ENCODE results near the gene CRYBA4. TPM values are rescaled to one million over a fixed set of nuclear protein-coding genes. Genes with fewer than 3 reads are reported as not detected.

Gene CRYBA4
- total and polyA plus RNA-seq, 8 donors = 0.21 to 0.87 (median 0.43) TPM; not detected in 2

DNA sequence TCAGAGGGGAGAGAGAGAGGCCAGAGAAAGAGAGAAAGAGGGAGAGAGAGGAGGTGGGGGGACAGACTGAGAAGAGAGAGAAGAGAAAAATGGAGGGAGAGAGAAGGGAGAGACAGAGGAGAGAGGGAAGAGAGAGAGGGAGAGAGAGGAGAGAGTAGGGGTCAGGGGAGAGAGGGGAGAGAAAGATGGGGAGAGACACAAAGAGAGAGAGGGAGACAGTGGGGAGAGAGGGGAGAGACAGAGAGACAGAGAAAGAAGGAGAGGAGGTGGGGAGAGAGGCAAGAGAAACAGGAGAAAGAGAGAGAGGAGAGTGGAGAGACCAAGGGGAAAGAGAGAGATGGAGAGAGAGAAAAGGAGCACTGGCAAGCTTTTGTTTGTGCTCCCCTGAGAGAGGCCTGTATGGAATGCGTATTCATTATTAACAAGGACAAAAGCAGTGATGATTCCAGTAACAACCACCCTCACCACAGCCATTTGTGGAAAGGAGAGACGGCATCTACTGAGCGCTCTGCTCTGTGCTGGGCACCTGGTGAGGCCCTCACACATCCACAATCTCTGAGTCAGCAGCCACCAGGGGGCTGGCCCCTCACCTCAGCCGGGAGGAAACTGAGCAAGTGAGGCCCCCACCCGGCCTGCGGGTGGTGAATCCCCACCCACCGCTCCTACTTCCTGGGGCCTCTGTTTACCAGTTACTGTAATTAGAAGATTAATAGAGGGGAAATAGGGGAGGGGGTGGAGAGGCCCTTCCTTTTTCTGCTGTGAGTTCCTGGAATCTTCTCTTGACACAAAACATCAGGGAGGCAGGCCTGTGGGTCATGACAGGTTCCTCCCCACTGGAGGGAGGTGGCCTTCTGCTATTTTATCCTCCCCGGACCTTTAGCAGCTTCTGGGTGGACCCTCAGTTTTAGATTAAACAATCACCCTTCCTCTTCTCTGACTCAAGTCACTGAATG lies 21.0 kb downstream of the CRYBA4 start:
- peaks cover 0 to 30% of the 10 kb centered on the region in 2 donors for H3K27me3 ChIP-seq
- H3K4me1 ChIP-seq = peaks cover 0 to 52% of the 10 kb centered on the region in 2 donors
- DNase-seq = no peak
- H3K9me3 ChIP-seq = no peaks in the 10 kb centered on the region
- TF ChIP-seq, protein P1, sequence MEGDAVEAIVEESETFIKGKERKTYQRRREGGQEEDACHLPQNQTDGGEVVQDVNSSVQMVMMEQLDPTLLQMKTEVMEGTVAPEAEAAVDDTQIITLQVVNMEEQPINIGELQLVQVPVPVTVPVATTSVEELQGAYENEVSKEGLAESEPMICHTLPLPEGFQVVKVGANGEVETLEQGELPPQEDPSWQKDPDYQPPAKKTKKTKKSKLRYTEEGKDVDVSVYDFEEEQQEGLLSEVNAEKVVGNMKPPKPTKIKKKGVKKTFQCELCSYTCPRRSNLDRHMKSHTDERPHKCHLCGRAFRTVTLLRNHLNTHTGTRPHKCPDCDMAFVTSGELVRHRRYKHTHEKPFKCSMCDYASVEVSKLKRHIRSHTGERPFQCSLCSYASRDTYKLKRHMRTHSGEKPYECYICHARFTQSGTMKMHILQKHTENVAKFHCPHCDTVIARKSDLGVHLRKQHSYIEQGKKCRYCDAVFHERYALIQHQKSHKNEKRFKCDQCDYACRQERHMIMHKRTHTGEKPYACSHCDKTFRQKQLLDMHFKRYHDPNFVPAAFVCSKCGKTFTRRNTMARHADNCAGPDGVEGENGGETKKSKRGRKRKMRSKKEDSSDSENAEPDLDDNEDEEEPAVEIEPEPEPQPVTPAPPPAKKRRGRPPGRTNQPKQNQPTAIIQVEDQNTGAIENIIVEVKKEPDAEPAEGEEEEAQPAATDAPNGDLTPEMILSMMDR (IDR thresholded peaks at IDR 0.05) = no peak
- H3K36me3 ChIP-seq = no peaks in the 10 kb centered on the region
- no peak for ATAC-seq
- intact Hi-C loops (cut with DNase I) = no loop called here
- H3K27ac ChIP-seq = peak overlapping the region; percentile 33 to 63
- no peak overlapping the region for H3K4me3 ChIP-seq

DNA sequence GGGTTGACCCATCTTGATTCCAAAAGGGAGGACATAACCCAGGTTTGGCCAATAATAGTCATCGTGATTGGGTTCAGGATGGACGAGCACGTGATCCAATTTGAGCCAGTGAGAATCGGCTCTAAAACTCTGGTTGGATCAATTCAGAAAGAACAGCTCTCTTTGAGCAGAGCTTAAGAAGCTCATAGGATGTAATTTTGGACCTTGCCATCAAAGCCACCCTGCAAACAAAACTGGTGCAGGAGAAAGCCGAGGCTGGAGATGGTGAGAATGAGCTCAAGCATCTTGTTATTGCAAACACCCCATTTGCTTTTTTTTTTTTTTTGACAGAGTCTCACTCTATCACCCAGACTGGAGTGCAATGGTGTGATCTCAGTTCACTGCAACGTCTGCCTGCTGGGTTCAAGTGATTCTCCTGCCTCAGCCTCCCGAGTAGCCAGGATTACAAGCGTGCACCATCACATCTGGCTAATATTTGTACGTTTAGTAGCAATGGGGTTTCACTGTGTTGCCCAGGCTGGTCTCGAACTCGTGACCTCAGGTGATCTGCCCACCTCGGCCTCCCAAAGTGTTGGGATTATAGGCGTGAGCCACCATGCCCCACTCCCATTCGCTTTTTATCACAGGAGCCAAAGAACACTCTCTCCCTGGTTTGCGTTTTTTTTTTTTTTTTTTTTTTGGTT lies 21.8 kb downstream of the CRYBA4 start:
- no peaks in the 10 kb centered on the region for H3K36me3 ChIP-seq
- peaks cover 0 to 60% of the 10 kb centered on the region in 2 donors for H3K4me1 ChIP-seq
- H3K27ac ChIP-seq = peak overlapping the region in 1 of 2 donors; percentile 63
- H3K9me3 ChIP-seq = no peaks in the 10 kb centered on the region
- DNase-seq = no peak
- intact Hi-C loops (cut with DNase I) = no loop called here
- H3K4me3 ChIP-seq = no peak overlapping the region
- TF ChIP-seq, protein P1 (IDR thresholded peaks at IDR 0.05) = no peak
- ATAC-seq = no peak
- peaks cover 0 to 37% of the 10 kb centered on the region in 2 donors for H3K27me3 ChIP-seq

DNA sequence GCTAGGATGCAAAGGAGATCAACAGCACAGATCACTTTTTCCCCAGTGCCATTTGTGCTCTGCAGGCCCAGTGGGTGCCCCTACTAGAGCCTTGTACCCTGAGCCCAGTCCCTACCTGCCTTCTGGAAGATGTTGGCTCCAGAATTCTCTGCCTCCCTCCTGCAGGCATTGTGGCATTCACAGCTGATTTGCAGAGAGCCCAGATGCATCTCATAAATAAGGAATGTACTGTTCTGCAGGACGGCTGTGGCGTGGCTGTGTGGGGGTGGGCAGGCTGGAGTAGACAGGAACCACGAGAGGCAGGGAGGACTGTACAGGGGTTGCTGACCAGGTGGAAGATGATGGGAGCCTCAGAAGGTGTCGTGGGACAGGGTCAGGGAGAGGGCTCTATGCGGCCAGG lies 24.4 kb downstream of the CRYBA4 start:
- no peaks in the 10 kb centered on the region for H3K36me3 ChIP-seq
- no peaks in the 10 kb centered on the region for H3K9me3 ChIP-seq
- ATAC-seq (no peak), DNase-seq (no peak)
- peaks cover 0 to 27% of the 10 kb centered on the region in 2 donors for H3K27me3 ChIP-seq
- H3K4me1 ChIP-seq = peaks cover 0 to 73% of the 10 kb centered on the region in 2 donors
- H3K27ac ChIP-seq = no peak overlapping the region
- intact Hi-C loops (cut with DNase I) = no loop called here
- H3K4me3 ChIP-seq = no peak overlapping the region
- TF ChIP-seq, protein P1 (IDR thresholded peaks at IDR 0.05) = no peak

DNA sequence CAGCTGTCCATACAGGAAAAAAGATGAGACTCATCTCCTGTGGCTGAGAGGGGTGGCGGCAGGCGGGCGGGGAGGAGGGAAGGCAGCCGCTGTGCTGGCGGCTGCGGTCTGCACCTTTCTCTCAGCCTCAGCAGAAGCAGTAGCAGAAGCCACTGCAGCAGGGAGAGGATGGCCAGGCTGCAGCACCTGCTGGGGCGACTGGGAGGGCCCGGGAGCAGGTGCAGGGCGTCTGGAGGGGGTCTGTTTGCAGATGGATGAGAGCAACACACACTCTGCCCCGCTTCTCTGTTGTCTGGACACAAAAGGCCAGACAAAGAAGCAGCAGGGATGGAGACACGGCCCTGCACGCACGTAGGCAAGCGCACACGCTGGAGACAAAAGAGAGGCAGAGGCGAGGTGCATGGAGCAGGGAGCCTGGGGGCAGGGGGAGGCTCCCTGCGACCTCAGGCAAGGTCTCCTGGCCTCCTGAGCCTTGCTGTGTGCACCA lies 26.3 kb downstream of the CRYBA4 start:
- intact Hi-C loops (cut with DNase I) = no loop called here
- Histone ChIP-seq H3K9me3 (no peaks in the 10 kb centered on the region), H3K27me3 (peaks cover 0 to 23% of the 10 kb centered on the region in 2 donors), H3K27ac (peak overlapping the region in 1 of 2 donors; percentile 59), H3K4me3 (no peak overlapping the region), H3K36me3 (no peaks in the 10 kb centered on the region), H3K4me1 (peaks cover 0 to 62% of the 10 kb centered on the region in 2 donors)
- TF ChIP-seq, protein P1 (IDR thresholded peaks at IDR 0.05) = no peak
- peak in 1 of 4 donors; percentile 82 for DNase-seq
- ATAC-seq = no peak

Measured in left lung (tissue), 10 donors.